Vagina (tissue), 2 donors: ENCODE measurements around the gene TSHZ3. TPM values are rescaled to one million over a fixed set of nuclear protein-coding genes. Genes with fewer than 3 reads are reported as not detected.

Experiments
- DNase-seq, 2 donors: peaks; one replicate each; pipeline ENCODE4 v3.0.0-alpha.2; 2017; ENCODE audit errors: extremely low spot score in 2 of 2
- H3K27ac ChIP-seq: fragments of 200-600 bp; sonication (generic); one replicate; pipeline ENCODE4 v1.5.1; 2019
- H3K27me3 ChIP-seq: fragments of 200-600 bp; sonication (generic); one replicate; pipeline ENCODE4 v1.5.1; 2019
- H3K36me3 ChIP-seq, 2 donors: fragments of 200-600 bp; sonication (generic); one replicate each; pipeline ENCODE4 v1.5.1; 2017 to 2019
- H3K4me1 ChIP-seq: fragments of 200-600 bp; sonication (generic); one replicate; pipeline ENCODE4 v1.5.1; 2019
- H3K4me3 ChIP-seq, 2 donors: fragments of 200-600 bp; sonication (generic); 1 replicate in 1 of 2; 2 replicates in 1 of 2; pipeline ENCODE4 v1.5.1; 2016 to 2019
- H3K9me3 ChIP-seq: fragments of 200-600 bp; sonication (generic); one replicate; pipeline ENCODE4 v1.5.1; 2019
- CTCF ChIP-seq, 3 experiments: fragments of 450-650 bp in 2 of 3; fragments of 200-600 bp in 1 of 3; sonication (generic) in 1 of 3; IDR thresholded peaks; one replicate each; pipeline ENCODE4 v1.5.1; 2017 to 2019; ENCODE audit warnings: antibody characterized with exemption in 3 of 3, mild to moderate bottlenecking in 2 of 3, moderate library complexity in 2 of 3
- POLR2A ChIP-seq, 2 donors: fragments of 450-650 bp; IDR thresholded peaks; one replicate each; pipeline ENCODE4 v1.6.1; 2017; ENCODE audit warnings: antibody characterized with exemption in 2 of 2, mild to moderate bottlenecking in 2 of 2, moderate library complexity in 2 of 2
- POLR2AphosphoS5 ChIP-seq, 2 donors: sonication (generic); formaldehyde crosslinking; IDR thresholded peaks; one replicate each; pipeline ENCODE4 v1.9.0; 2017; ENCODE audit warnings: antibody characterized with exemption in 2 of 2, mild to moderate bottlenecking in 2 of 2, low read depth in 1 of 2; ENCODE audit not compliant: insufficient read depth in 1 of 2
- intact Hi-C: fragments of 100-400 bp; cut with DNase I; formaldehyde crosslinking; loops from one replicate; pipeline ENCODE4 v1.15.1; 2023
- total RNA-seq: library from RNA; depleted of rRNA; stranded (reverse); fragments of >200 nt; gene quantifications from one replicate; pipeline ENCODE4 v1.2.3, GENCODE V29; 2016

TSHZ3 gene
- total RNA-seq, 1 donor from 2014 or later, result 13.5 TPM

GRCh38 chr19:31389874-31390273 is 40.6 kb upstream of the TSHZ3 start:
- Histone ChIP-seq H3K36me3 (no peaks in the 10 kb centered on the region), H3K27ac (no peak overlapping the region), H3K27me3 (no peaks in the 10 kb centered on the region), H3K4me3 (no peak overlapping the region), H3K9me3 (no peaks in the 10 kb centered on the region), H3K4me1 (no peaks in the 10 kb centered on the region)
- intact Hi-C loops, result no loop called here
- TF ChIP-seq POLR2AphosphoS5 (IDR thresholded peaks at IDR 0.05; ENCODE audit: insufficient read depth in 1 of 2, low read depth in 1 of 2), result no peak
- no peak for TF ChIP-seq CTCF (IDR thresholded peaks at IDR 0.05)
- TF ChIP-seq POLR2A (IDR thresholded peaks at IDR 0.05), result no peak
- DNase-seq, result no peak

DNA sequence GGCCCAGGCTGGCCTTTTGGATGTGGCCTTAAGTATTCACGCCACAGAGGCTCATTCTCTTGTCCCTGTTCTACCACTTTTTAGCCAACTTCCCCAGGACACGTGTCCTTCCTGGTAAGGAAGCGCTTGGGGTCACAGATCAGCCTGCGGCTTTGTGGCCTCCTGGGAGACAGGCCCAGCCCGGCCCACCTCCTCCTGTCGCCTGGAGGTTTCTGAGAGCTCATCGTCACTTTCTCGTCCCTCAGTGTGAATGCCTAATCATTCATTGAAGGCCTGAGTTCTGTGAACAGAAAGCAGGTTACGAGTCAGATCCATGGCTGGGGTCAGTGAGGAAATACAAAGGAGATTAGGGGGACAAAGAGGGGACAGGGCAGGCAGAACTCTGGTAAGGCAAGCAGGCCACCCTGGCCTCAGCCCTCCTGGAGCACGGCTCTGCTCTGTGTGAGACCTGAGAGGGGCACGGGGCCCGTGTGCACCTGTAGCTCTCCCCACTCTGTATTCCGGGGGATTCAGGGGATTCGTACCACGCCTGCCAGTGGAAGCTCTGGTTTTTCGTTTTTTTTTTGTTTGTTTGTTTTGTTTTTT is 38.6 kb upstream of the TSHZ3 start:
- no peaks in the 10 kb centered on the region for H3K27me3 ChIP-seq
- no peaks in the 10 kb centered on the region for H3K4me1 ChIP-seq
- no peak overlapping the region for H3K4me3 ChIP-seq
- no peak for TF ChIP-seq POLR2A (IDR thresholded peaks at IDR 0.05)
- no peak for TF ChIP-seq CTCF (IDR thresholded peaks at IDR 0.05)
- no peak for TF ChIP-seq POLR2AphosphoS5 (IDR thresholded peaks at IDR 0.05; ENCODE audit: insufficient read depth in 1 of 2, low read depth in 1 of 2)
- no peak overlapping the region for H3K27ac ChIP-seq
- intact Hi-C loops, result no loop called here
- no peak for DNase-seq
- H3K9me3 ChIP-seq, result no peaks in the 10 kb centered on the region
- no peaks in the 10 kb centered on the region for H3K36me3 ChIP-seq

GRCh38 chr19:31386806-31387205 is 37.6 kb upstream of the TSHZ3 start:
- intact Hi-C loops, result no loop called here
- no peak for DNase-seq
- Histone ChIP-seq H3K27ac (no peak overlapping the region), H3K36me3 (no peaks in the 10 kb centered on the region), H3K4me3 (no peak overlapping the region), H3K27me3 (no peaks in the 10 kb centered on the region), H3K9me3 (no peaks in the 10 kb centered on the region), H3K4me1 (no peaks in the 10 kb centered on the region)
- TF ChIP-seq POLR2AphosphoS5 (IDR thresholded peaks at IDR 0.05; ENCODE audit: insufficient read depth in 1 of 2, low read depth in 1 of 2), result no peak
- TF ChIP-seq POLR2A (IDR thresholded peaks at IDR 0.05), result no peak
- no peak for TF ChIP-seq CTCF (IDR thresholded peaks at IDR 0.05)

DNA sequence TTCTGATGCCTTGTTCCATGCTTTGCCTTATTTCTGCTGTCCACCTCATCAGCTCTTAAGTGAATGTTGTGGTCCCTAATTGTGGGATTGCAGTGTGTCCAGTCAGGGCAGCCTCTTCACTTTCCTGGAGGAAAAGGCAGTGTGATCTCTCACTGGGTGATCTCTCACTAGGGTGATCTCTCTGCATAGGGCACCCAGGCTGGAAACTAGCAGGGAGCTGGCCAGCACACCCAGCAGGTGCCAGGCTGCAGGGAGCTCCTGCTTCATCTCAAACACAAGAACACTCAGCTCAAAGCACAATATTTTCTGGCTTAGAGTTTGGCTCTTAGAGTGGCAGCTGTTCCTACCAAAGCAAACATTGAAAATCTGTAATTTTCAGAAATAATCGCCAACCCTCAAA is 36.5 kb upstream of the TSHZ3 start:
- no peak for TF ChIP-seq CTCF (IDR thresholded peaks at IDR 0.05)
- Histone ChIP-seq H3K9me3 (no peaks in the 10 kb centered on the region), H3K36me3 (no peaks in the 10 kb centered on the region), H3K27me3 (no peaks in the 10 kb centered on the region), H3K4me1 (no peaks in the 10 kb centered on the region), H3K4me3 (no peak overlapping the region), H3K27ac (no peak overlapping the region)
- no peak for DNase-seq
- intact Hi-C loops, result no loop called here

- TF ChIP-seq POLR2AphosphoS5 (IDR thresholded peaks at IDR 0.05; ENCODE audit: insufficient read depth in 1 of 2, low read depth in 1 of 2) (no peak), POLR2A (IDR thresholded peaks at IDR 0.05) (no peak), CTCF (IDR thresholded peaks at IDR 0.05) (no peak)
- Histone ChIP-seq H3K27me3 (no peaks in the 10 kb centered on the region), H3K27ac (no peak overlapping the region), H3K9me3 (no peaks in the 10 kb centered on the region), H3K36me3 (no peaks in the 10 kb centered on the region), H3K4me3 (no peak overlapping the region), H3K4me1 (no peaks in the 10 kb centered on the region)
- DNase-seq, result no peak
- intact Hi-C loops, result no loop called here
Observed at GRCh38 chr19:31383553-31383952, 34.3 kb upstream of the TSHZ3 start.
